Neural progenitor cell (in vitro differentiated cells): ENCODE data around the gene SLC12A7.

Experiments
- CTCF ChIP-seq: fragments of 200-600 bp; sonication (generic); IDR thresholded peaks from 2 replicates; pipeline ENCODE4 v1.5.1; 2017; ENCODE audit warnings: antibody characterized with exemption, mild to moderate bottlenecking
- EZH2 ChIP-seq: fragments of 200-600 bp; sonication (generic); IDR thresholded peaks from 2 replicates; pipeline ENCODE4 v1.6.1; 2017; ENCODE audit warnings: antibody characterized with exemption, mild to moderate bottlenecking, moderate library complexity
- EZH2phosphoT487 ChIP-seq: fragments of 200-600 bp; sonication (generic); IDR thresholded peaks from 2 replicates; pipeline ENCODE4 v1.6.1; 2017; ENCODE audit warnings: antibody characterized with exemption

GRCh38 chr5:1003296-1003937, 108.4 kb downstream of the SLC12A7 start:
- no peak for TF ChIP-seq CTCF
- no peak for TF ChIP-seq EZH2phosphoT487
- no peak for TF ChIP-seq EZH2
